ENCODE measurements around the gene NCR3LG1.

DNA sequence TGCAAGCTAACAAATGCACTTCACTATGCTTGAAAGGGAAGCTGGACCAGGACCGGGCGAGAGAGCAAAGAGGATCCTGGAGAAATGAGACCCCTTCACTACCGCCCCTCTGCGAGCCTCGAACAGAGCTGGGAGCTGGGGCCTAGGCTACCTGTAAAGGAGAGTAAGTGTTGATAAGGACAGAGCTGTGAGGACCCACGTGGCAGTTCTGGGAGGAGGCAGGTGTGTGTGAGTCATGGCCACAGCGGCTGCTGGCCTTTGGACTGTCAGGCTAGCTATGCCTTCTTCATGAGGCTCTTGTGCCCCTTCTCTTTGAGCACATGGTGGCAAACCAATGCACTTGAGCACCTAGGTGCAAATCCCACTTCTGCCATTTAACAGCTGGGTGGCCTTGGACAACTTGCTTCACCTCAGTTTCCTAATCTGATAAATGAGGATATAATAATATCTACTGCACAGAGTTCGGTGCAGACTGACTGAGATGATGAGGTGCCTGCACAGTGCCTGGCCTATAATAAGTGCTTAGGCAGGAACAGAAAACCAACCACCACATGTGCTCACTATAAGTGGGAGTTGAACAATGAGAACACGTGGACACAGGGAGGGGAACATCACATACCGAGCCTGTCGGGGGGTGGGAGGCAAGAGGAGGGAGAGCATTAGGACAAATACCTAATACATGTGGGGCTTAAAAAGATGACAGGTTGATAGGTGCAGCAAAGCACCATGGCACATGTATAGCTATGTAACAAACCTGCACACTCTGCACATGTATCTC is 72.1 kb downstream of the NCR3LG1 start:
- TF ChIP-seq POLR2A (IDR thresholded peaks at IDR 0.05; ENCODE audit: low read depth, low read length): no peak
- TF ChIP-seq POLR2AphosphoS5 (IDR thresholded peaks at IDR 0.05; ENCODE audit: low read depth, low read length): no peak
- no peak for TF ChIP-seq TAF1 (IDR thresholded peaks at IDR 0.05; ENCODE audit: low read depth, low read length)

Measured in GM12891 (cell line).